Liver (tissue), 9 donors: Measurements from ENCODE around the gene ADAMTS14. TPM values are rescaled to one million over a fixed set of nuclear protein-coding genes. Genes with fewer than 3 reads are reported as not detected.

ENCODE experiments used
- DNase-seq: peaks from one replicate; pipeline ENCODE4 v3.0.0-alpha.2; 2017; ENCODE audit warnings: low spot score
- H3K27ac ChIP-seq, 2 donors: one replicate each; pipeline ENCODE4 v1.7.0; 2013; ENCODE audit warnings: inconsistent platforms in 2 of 2, low read length in 2 of 2, control low read depth in 1 of 2, low read depth in 1 of 2, mild to moderate bottlenecking in 1 of 2
- H3K27me3 ChIP-seq, 4 donors: one replicate each; pipeline versions ENCODE4 v1.6.1 to v1.7.0; 2013; ENCODE audit warnings: low read length in 3 of 4, inconsistent platforms in 1 of 4, mild to moderate bottlenecking in 1 of 4, moderate library complexity in 1 of 4; ENCODE audit not compliant: control insufficient read depth in 4 of 4, insufficient read depth in 4 of 4
- H3K36me3 ChIP-seq, 4 donors: one replicate each; pipeline versions ENCODE4 v1.6.1 to v1.7.0; 2013; ENCODE audit warnings: low read length in 3 of 4, mild to moderate bottlenecking in 3 of 4, low read depth in 1 of 4, moderate library complexity in 1 of 4; ENCODE audit not compliant: control insufficient read depth in 4 of 4, insufficient read depth in 3 of 4
- H3K4me1 ChIP-seq, 4 donors: one replicate each; pipeline versions ENCODE4 v1.6.1 to v1.7.0; 2013; ENCODE audit warnings: low read length in 3 of 4, mild to moderate bottlenecking in 3 of 4, moderate library complexity in 1 of 4; ENCODE audit not compliant: control insufficient read depth in 4 of 4, insufficient read depth in 4 of 4
- H3K4me3 ChIP-seq, 3 donors: one replicate each; pipeline versions ENCODE4 v1.6.1 to v1.7.0; 2013; ENCODE audit warnings: low read length in 3 of 3, control low read depth in 1 of 3, low read depth in 1 of 3, mild to moderate bottlenecking in 1 of 3
- H3K9ac ChIP-seq, 2 donors: one replicate each; pipeline ENCODE4 v1.7.0; 2013; ENCODE audit warnings: low read length in 2 of 2, mild to moderate bottlenecking in 2 of 2, moderate library complexity in 2 of 2, control low read depth in 1 of 2, low read depth in 1 of 2
- H3K9me3 ChIP-seq, 4 donors: one replicate each; pipeline versions ENCODE4 v1.6.1 to v1.7.0; 2013; ENCODE audit warnings: low read length in 3 of 4; ENCODE audit not compliant: control insufficient read depth in 4 of 4
- CTCF ChIP-seq: fragments of 150-350 bp; IDR thresholded peaks from 2 replicates; pipeline ENCODE4 v1.5.1; 2017; ENCODE audit warnings: improper control_type of control experiment, low read depth, low read length; ENCODE audit not compliant: missing input control
- EGR1 ChIP-seq, 2 donors: IDR thresholded peaks; 2 replicates each; pipeline ENCODE4 v1.6.1; 2016 to 2018; ENCODE audit warnings: antibody characterized with exemption in 2 of 2, low read depth in 2 of 2
- FOXA2 ChIP-seq: IDR thresholded peaks from 2 replicates; pipeline ENCODE4 v1.6.1; 2016; ENCODE audit warnings: antibody characterized with exemption
- GABPA ChIP-seq, 2 donors: IDR thresholded peaks in 1 of 2; conservative IDR thresholded peaks in 1 of 2; 2 replicates each; pipeline ENCODE4 v1.6.1; 2016; ENCODE audit warnings: antibody characterized with exemption in 2 of 2, mild to moderate bottlenecking in 1 of 2, moderate library complexity in 1 of 2
- HNF4A ChIP-seq, 2 donors: conservative IDR thresholded peaks; 2 replicates each; pipeline ENCODE4 v1.6.1; 2016; ENCODE audit warnings: antibody characterized with exemption in 2 of 2, mild to moderate bottlenecking in 2 of 2
- HNF4G ChIP-seq: IDR thresholded peaks from 2 replicates; pipeline ENCODE4 v1.6.1; 2016; ENCODE audit warnings: antibody characterized with exemption
- JUND ChIP-seq, 2 donors: IDR thresholded peaks; 2 replicates each; pipeline ENCODE4 v1.6.1; 2016; ENCODE audit warnings: antibody characterized with exemption in 2 of 2
- NR2F2 ChIP-seq: IDR thresholded peaks from 2 replicates; pipeline ENCODE4 v1.6.1; 2016; ENCODE audit warnings: antibody characterized with exemption
- RAD21 ChIP-seq, 2 donors: IDR thresholded peaks; 2 replicates each; pipeline ENCODE4 v1.6.1; 2016; ENCODE audit warnings: antibody characterized with exemption in 2 of 2, mild to moderate bottlenecking in 2 of 2
- RXRA ChIP-seq, 2 donors: IDR thresholded peaks; 2 replicates each; pipeline ENCODE4 v1.6.1; 2017 to 2018; ENCODE audit warnings: antibody characterized with exemption in 2 of 2, mild to moderate bottlenecking in 1 of 2
- YY1 ChIP-seq: IDR thresholded peaks from 2 replicates; pipeline ENCODE4 v1.6.1; 2016; ENCODE audit warnings: antibody characterized with exemption, mild to moderate bottlenecking
- WGBS: extraction: QIAGEN DNeasy Blood & Tissue Kit; methylation state at CpG from one replicate; pipeline ENCODE4 v1.1.7; 2013; 5-methylcytosine and 5-hydroxymethylcytosine counted together
- polyA plus RNA-seq, 2 donors: library from polyadenylated mRNA; stranded (reverse) in 1 of 2; unstranded in 1 of 2; fragments of 200-250 nt in 1 of 2; fragments of >200 nt in 1 of 2; fragmentation: Nextera tagmentation in 1 of 2; extraction: Ambion mirVana in 1 of 2; gene quantifications; one replicate each; pipeline versions ENCODE4 v1.2.1 to v1.2.3, GENCODE V29; 2013 to 2015
- total RNA-seq, 2 donors: library from RNA; depleted of rRNA; stranded (reverse); fragments of >200 nt; gene quantifications; one replicate each; pipeline ENCODE4 v1.2.3, GENCODE V29; 2014
- TF ChIP-seq, protein P1 (sequence below): IDR thresholded peaks from 2 replicates; pipeline ENCODE4 v1.6.1; 2016; ENCODE audit warnings: antibody characterized with exemption
- donor health status: healthy.
- donor health status: healthy.
- donor health status: healthy.
- donor health status: healthy.
- donor health status: healthy.

ADAMTS14 gene
- total and polyA plus RNA-seq, 4 donors = 0.09 to 0.33 (median 0.13) TPM

DNA sequence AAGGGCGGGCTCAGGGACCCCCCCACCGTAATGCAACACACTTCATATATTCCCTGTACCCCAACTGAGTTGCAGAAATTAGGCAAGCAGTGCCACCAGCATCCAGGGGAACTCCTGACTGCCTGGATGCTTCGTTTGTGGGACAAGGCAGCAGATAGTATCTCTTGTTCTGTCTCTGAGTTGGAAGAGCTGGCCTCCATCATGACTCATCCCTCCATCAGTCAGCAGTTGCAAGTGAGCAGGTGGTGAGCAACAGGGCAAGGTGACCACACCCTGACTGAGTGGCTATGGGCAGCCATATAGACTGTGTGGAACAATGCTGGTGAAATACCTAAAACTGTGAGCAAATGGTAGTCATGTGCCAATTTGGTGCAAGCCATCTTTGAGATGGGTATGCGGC, 22.8 kb upstream of the ADAMTS14 start:
- Histone ChIP-seq H3K27me3 (peaks cover 0 to 3% (median 0%) of the 10 kb centered on the region in 4 donors), H3K9me3 (peaks cover 0 to 4% (median 2%) of the 10 kb centered on the region in 4 donors), H3K4me1 (no peaks in the 10 kb centered on the region), H3K27ac (no peak overlapping the region), H3K4me3 (no peak overlapping the region), H3K9ac (no peak overlapping the region), H3K36me3 (no peaks in the 10 kb centered on the region)
- TF ChIP-seq CTCF (no peak), RAD21 (IDR thresholded peaks at IDR 0.05) (no peak)
- 70% methylated on average over 4 of the region's 4 CpGs for WGBS
- DNase-seq = no peak

DNA sequence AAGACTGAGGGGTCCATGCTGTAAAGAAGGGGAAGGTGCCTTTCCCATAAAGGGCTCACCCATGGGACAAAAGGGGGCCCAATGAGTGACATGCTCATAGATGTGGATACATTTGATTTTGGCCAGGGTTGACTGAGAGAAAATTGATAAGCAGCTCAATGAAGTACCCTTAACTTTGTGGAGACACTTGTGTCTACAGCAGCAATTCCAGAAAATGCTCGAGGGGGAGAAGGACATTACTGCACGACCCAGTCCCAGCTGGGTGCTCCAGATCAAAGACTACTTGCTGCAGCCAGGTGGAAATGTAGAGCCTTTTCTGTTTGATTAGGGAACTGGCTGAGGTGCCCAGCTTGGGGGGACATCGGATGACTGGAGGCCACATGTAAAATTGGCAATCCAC, 22.2 kb upstream of the ADAMTS14 start:
- H3K36me3 ChIP-seq = no peaks in the 10 kb centered on the region
- peaks cover 0 to 4% (median 2%) of the 10 kb centered on the region in 4 donors for H3K9me3 ChIP-seq
- H3K4me3 ChIP-seq = no peak overlapping the region
- DNase-seq = no peak
- H3K4me1 ChIP-seq = no peaks in the 10 kb centered on the region
- WGBS = 83% methylated on average over 3 of the region's 3 CpGs
- H3K27me3 ChIP-seq = peaks cover 0 to 3% (median 0%) of the 10 kb centered on the region in 4 donors
- H3K9ac ChIP-seq = no peak overlapping the region
- TF ChIP-seq FOXA2 (no peak), GABPA (IDR thresholded peaks at IDR 0.05 in 1 of 2, conservative IDR thresholded peaks at IDR 0.05 in 1 of 2) (no peak), CTCF (no peak)
- no peak overlapping the region for H3K27ac ChIP-seq

GRCh38 chr10:70650718-70651117, 21.6 kb upstream of the ADAMTS14 start:
- Histone ChIP-seq H3K36me3 (no peaks in the 10 kb centered on the region), H3K9me3 (peaks cover 0 to 4% (median 2%) of the 10 kb centered on the region in 4 donors), H3K27ac (no peak overlapping the region), H3K4me3 (no peak overlapping the region), H3K27me3 (peaks cover 0 to 3% (median 0%) of the 10 kb centered on the region in 4 donors), H3K4me1 (no peaks in the 10 kb centered on the region), H3K9ac (no peak overlapping the region)
- TF ChIP-seq CTCF (no peak), YY1 (no peak), JUND (IDR thresholded peaks at IDR 0.05) (no peak), RXRA (IDR thresholded peaks at IDR 0.05) (no peak), GABPA (IDR thresholded peaks at IDR 0.05 in 1 of 2, conservative IDR thresholded peaks at IDR 0.05 in 1 of 2) (no peak), EGR1 (IDR thresholded peaks at IDR 0.05; ENCODE audit: low read depth in 2 of 2) (no peak), HNF4G (no peak), NR2F2 (no peak), HNF4A (conservative IDR thresholded peaks at IDR 0.05) (no peak), RAD21 (IDR thresholded peaks at IDR 0.05) (no peak), FOXA2 (no peak)
- TF ChIP-seq, protein P1, sequence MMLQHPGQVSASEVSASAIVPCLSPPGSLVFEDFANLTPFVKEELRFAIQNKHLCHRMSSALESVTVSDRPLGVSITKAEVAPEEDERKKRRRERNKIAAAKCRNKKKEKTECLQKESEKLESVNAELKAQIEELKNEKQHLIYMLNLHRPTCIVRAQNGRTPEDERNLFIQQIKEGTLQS = no peak
- 97% methylated on average over 3 of the region's 3 CpGs for WGBS
- DNase-seq = no peak
